ENCODE measurements around the gene ST6GAL1.
"Not testable (repeated sequence)": the region's sequence is repeated elsewhere in the genome, so short reads cannot be mapped to it uniquely, and the experiment has no call there.

Gene ST6GAL1

DNA sequence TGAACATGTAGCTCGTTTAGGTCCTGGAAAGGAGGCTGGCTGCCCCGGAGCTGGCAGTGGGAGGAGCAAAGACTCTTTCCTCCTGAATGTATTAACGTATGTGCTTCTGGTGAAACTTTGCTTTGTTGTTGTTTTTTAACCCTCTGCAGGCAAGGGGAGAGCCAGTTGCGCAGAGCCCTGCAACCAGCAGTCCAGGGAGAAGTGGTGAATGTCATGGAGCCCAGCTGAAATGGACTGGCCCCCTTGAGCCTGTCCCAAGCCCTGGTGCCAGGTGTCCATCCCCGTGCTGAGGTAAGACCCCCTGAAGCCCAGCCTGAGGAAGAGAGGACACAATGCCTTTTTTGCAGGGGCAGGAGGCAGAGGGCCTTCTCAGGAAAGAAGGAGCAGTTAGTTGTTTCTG is 33.3 kb downstream of the ST6GAL1 start:
- Histone ChIP-seq H3K27ac (ENCODE audit: low read length) (no peak overlapping the region), H3K36me3 (ENCODE audit: control insufficient read depth in 1 of 2, insufficient read depth in 2 of 2, low read length in 2 of 2) (no peaks in the 10 kb centered on the region), H3K9me3 (ENCODE audit: control insufficient read depth in 1 of 2, low read length in 2 of 2) (no peaks in the 10 kb centered on the region), H3K4me3 (ENCODE audit: low read depth in 1 of 2, low read length in 2 of 2) (no peak overlapping the region), H3K4me1 (ENCODE audit: control insufficient read depth in 1 of 2, insufficient read depth in 2 of 2, low read length in 2 of 2) (no peaks in the 10 kb centered on the region), H3K27me3 (ENCODE audit: low read depth, low read length) (no peaks in the 10 kb centered on the region)

DNA sequence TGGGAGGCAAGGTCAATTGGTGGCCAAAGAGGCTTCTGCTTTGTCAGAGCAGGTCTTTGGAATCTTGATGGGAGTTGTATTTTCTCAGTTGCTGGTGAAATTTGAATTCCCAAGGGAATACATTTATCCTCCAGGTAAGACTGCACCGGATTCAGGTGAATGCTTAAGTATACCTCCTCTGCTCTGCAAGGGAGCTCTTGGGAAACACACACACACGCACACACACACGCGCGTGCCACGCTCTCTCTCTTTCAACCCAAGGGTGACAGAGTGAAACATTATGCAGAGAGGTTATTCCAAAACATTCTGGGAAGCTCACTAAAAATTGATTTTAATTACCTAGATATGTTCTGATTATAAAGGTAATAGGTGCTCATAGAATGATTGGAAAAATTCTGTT is 33.7 kb downstream of the ST6GAL1 start:
- no peaks in the 10 kb centered on the region for H3K27me3 ChIP-seq (ENCODE audit: low read depth, low read length)
- H3K27ac ChIP-seq (ENCODE audit: low read length) = no peak overlapping the region
- H3K9me3 ChIP-seq (ENCODE audit: control insufficient read depth in 1 of 2, low read length in 2 of 2) = no peaks in the 10 kb centered on the region
- no peaks in the 10 kb centered on the region for H3K36me3 ChIP-seq (ENCODE audit: control insufficient read depth in 1 of 2, insufficient read depth in 2 of 2, low read length in 2 of 2)
- no peaks in the 10 kb centered on the region for H3K4me1 ChIP-seq (ENCODE audit: control insufficient read depth in 1 of 2, insufficient read depth in 2 of 2, low read length in 2 of 2)
- H3K4me3 ChIP-seq (ENCODE audit: low read depth in 1 of 2, low read length in 2 of 2) = no peak overlapping the region

DNA sequence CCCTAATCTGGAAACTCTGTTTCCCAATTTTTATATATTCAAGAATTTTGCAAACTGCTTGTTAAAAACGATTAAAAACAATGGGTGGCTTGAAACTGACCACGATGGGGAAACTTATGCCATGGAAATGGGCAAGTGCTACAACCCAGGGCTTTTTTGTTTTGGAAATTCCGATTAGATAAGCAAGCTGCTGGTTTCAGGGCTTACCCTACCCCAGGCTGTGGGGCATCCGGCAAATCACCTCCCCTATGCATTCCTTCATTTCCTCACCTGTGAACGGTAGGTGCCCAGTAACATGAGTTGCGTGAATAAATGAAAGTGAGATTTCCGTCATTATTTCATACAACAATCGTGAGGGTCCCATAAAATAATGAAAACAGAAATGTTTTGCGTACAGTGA is 34.3 kb downstream of the ST6GAL1 start:
- no peak overlapping the region for H3K4me3 ChIP-seq (ENCODE audit: low read depth in 1 of 2, low read length in 2 of 2)
- no peaks in the 10 kb centered on the region for H3K36me3 ChIP-seq (ENCODE audit: control insufficient read depth in 1 of 2, insufficient read depth in 2 of 2, low read length in 2 of 2)
- no peaks in the 10 kb centered on the region for H3K4me1 ChIP-seq (ENCODE audit: control insufficient read depth in 1 of 2, insufficient read depth in 2 of 2, low read length in 2 of 2)
- H3K9me3 ChIP-seq (ENCODE audit: control insufficient read depth in 1 of 2, low read length in 2 of 2) = no peaks in the 10 kb centered on the region
- H3K27ac ChIP-seq (ENCODE audit: low read length) = no peak overlapping the region
- H3K27me3 ChIP-seq (ENCODE audit: low read depth, low read length) = no peaks in the 10 kb centered on the region

DNA sequence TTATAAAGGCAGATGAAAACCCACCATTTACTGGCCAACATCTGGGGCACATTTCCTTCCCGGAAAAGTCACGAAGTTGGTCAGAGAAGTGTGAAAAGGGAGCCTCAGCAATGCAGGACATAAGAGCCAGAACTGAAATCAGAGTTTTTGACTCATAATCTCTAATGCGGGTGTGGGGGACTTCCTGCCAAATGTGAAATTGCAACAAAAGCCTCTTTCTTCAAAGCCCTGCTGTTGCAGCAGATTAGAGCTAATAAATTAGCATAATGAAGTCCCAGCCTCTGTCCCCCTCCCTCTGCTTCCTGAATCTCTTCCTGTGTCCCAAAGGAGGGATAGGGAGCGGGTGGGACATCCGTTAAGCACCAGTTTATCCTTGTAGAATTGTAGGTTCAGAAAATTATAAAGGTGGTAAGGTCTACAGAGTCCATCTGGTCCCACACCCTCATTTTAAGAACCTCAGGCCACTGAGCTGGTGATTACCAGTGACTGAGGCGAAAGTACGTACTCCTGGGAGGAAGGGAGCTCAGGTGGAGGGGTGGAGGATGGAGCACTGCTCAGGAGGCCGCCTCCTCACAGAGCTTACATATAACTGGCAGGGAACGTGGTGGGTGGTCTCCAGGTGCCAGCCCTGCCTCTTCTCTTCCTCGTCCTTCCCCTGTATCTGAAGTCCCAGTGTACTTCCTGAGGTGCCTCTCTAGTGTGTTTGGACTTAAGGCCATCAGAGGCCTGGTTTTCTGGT is 35.0 kb downstream of the ST6GAL1 start:
- Histone ChIP-seq H3K36me3 (ENCODE audit: control insufficient read depth in 1 of 2, insufficient read depth in 2 of 2, low read length in 2 of 2) (no peaks in the 10 kb centered on the region), H3K4me3 (ENCODE audit: low read depth in 1 of 2, low read length in 2 of 2) (no peak overlapping the region), H3K9me3 (ENCODE audit: control insufficient read depth in 1 of 2, low read length in 2 of 2) (no peaks in the 10 kb centered on the region), H3K27ac (ENCODE audit: low read length) (no peak overlapping the region), H3K27me3 (ENCODE audit: low read depth, low read length) (no peaks in the 10 kb centered on the region), H3K4me1 (ENCODE audit: control insufficient read depth in 1 of 2, insufficient read depth in 2 of 2, low read length in 2 of 2) (no peaks in the 10 kb centered on the region)

DNA sequence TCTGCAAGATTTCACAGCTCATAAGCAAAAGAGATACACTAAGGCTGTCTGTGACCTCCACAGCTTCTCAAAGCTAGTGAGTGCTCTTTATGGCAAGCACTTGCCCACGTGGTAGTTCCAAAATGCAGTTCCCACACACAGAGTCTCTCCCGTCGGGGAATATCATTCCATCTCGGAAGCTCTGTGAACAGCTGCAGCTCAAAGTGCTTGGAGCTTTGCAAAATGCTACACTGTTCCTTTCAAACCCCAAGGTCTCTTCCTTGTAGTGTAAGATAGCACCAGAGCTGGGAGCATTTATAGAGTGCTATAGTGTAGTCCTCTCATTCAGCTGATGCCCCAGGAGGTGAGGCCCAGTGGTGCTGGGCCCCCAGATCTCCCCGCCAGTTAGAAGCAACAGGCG is 36.1 kb downstream of the ST6GAL1 start:
- no peaks in the 10 kb centered on the region for H3K9me3 ChIP-seq (ENCODE audit: control insufficient read depth in 1 of 2, low read length in 2 of 2)
- H3K27me3 ChIP-seq (ENCODE audit: low read depth, low read length) = no peaks in the 10 kb centered on the region
- H3K4me1 ChIP-seq (ENCODE audit: control insufficient read depth in 1 of 2, insufficient read depth in 2 of 2, low read length in 2 of 2) = no peaks in the 10 kb centered on the region
- no peak overlapping the region for H3K4me3 ChIP-seq (ENCODE audit: low read depth in 1 of 2, low read length in 2 of 2)
- no peak overlapping the region for H3K27ac ChIP-seq (ENCODE audit: low read length)
- H3K36me3 ChIP-seq (ENCODE audit: control insufficient read depth in 1 of 2, insufficient read depth in 2 of 2, low read length in 2 of 2) = no peaks in the 10 kb centered on the region

DNA sequence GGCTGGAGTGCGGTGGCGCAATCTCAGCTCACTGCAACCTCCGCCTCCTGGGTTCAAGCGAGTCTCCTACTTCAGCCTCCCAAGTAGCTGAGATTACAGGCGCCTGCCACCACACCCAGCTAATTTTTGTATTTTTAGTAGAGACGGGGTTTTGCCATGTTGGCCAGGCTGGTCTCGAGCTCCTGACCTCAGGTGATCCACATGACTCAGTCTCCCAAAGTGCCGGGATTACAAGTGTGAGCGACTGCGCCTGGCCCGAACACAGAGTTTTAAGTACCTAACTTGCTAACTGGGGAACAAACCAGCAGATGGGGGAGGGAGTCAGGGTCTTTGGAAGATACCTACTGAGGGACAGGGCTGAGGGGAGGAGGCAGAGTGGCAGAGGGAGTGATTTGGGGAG is 36.9 kb downstream of the ST6GAL1 start:
- not testable (repeated sequence) for H3K27me3 ChIP-seq (ENCODE audit: low read depth, low read length); H3K27ac ChIP-seq (ENCODE audit: low read length); H3K4me1 ChIP-seq (ENCODE audit: control insufficient read depth in 1 of 2, insufficient read depth in 2 of 2, low read length in 2 of 2); H3K9me3 ChIP-seq (ENCODE audit: control insufficient read depth in 1 of 2, low read length in 2 of 2); H3K36me3 ChIP-seq (ENCODE audit: control insufficient read depth in 1 of 2, insufficient read depth in 2 of 2, low read length in 2 of 2); H3K4me3 ChIP-seq (ENCODE audit: low read depth in 1 of 2, low read length in 2 of 2)

DNA sequence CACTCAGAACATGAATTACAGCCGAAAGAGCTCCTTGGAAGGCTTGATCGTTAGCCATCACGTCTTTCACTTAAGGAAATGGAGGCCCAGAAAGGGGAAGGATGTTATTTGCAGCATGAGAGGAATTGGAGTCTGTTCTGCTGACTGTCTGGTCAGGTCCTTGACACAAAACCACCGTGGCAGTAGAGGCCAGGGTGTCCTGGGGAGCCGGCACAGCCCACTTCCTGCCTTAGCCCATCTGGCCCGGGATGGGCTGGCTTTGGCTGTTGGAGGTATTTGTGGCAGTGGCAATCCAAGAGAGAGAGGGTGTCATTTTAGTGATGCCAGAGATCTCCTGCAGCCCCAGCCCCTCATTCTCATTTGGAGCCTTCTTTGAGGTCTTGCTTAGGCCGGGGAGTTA is 37.4 kb downstream of the ST6GAL1 start:
- Histone ChIP-seq H3K4me3 (ENCODE audit: low read depth in 1 of 2, low read length in 2 of 2) (no peak overlapping the region), H3K4me1 (ENCODE audit: control insufficient read depth in 1 of 2, insufficient read depth in 2 of 2, low read length in 2 of 2) (no peaks in the 10 kb centered on the region), H3K27me3 (ENCODE audit: low read depth, low read length) (no peaks in the 10 kb centered on the region), H3K27ac (ENCODE audit: low read length) (no peak overlapping the region), H3K9me3 (ENCODE audit: control insufficient read depth in 1 of 2, low read length in 2 of 2) (no peaks in the 10 kb centered on the region), H3K36me3 (ENCODE audit: control insufficient read depth in 1 of 2, insufficient read depth in 2 of 2, low read length in 2 of 2) (no peaks in the 10 kb centered on the region)

DNA sequence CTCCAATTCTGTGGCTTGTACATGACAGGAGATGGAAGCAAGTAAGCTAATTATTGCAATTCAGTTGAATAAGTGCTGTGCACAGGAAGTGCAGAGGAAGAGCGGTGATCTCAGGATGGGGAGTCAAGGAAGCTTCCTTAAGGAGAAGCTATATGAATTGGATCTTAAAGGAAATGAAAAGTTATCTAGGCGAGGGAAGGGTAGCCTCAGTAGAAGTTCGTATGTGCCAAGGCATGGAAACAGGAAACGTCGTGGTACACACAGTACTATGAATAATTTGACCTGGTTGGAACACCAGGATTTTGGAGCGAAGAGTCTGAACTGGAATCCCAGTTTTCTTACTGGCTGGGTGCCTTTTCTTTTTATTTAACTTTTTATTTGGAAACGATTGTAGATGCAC is 39.3 kb downstream of the ST6GAL1 start:
- Histone ChIP-seq H3K4me3 (ENCODE audit: low read depth in 1 of 2, low read length in 2 of 2) (no peak overlapping the region), H3K36me3 (ENCODE audit: control insufficient read depth in 1 of 2, insufficient read depth in 2 of 2, low read length in 2 of 2) (peaks cover 0 to 5% of the 10 kb centered on the region in 2 donors), H3K27me3 (ENCODE audit: low read depth, low read length) (no peaks in the 10 kb centered on the region), H3K9me3 (ENCODE audit: control insufficient read depth in 1 of 2, low read length in 2 of 2) (no peaks in the 10 kb centered on the region), H3K4me1 (ENCODE audit: control insufficient read depth in 1 of 2, insufficient read depth in 2 of 2, low read length in 2 of 2) (no peaks in the 10 kb centered on the region), H3K27ac (ENCODE audit: low read length) (no peak overlapping the region)

DNA sequence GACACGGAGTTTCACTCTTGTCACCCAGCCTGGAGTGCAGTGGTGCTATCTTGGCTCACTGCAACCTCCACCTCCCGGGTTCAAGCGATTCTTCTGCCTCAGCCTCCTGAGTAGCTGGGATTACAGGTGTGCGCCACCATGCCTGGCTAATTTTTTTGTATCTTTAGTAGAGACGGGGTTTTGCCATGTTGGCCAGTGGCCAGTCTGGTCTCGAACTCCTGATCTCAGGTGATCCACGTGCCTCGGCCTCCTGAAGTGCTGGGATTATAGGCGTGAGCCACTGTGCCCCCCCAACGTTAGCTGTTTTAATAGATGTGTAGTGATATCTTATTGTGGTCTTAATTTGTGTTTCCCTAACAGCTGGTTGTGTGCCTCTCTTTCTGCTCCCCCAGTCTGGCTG is 40.8 kb downstream of the ST6GAL1 start:
- H3K27ac ChIP-seq (ENCODE audit: low read length); H3K4me1 ChIP-seq (ENCODE audit: control insufficient read depth in 1 of 2, insufficient read depth in 2 of 2, low read length in 2 of 2): not testable (repeated sequence)

DNA sequence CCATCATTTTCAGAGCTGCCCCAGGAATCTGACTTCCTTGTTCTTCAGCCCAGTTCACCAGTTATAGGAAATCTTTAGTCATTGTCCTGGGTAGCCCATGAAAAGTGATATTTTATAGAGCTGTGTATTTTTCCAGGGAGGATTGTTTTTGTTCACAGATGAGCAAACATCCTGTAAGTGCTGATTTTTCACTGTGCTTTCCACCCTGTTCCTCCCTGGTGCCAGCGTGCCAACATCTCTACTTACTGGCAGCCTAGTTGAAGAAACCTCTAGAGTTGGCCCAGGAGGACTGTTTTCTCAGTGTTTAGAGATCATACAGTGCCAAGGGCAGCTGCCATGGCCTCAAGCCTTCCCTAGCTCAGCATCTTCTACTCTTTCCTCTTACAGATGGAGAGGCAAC is 41.3 kb downstream of the ST6GAL1 start:
- peaks cover 0 to 5% of the 10 kb centered on the region in 2 donors for H3K36me3 ChIP-seq (ENCODE audit: control insufficient read depth in 1 of 2, insufficient read depth in 2 of 2, low read length in 2 of 2)
- H3K27ac ChIP-seq (ENCODE audit: low read length) = no peak overlapping the region
- H3K4me3 ChIP-seq (ENCODE audit: low read depth in 1 of 2, low read length in 2 of 2) = no peak overlapping the region
- H3K27me3 ChIP-seq (ENCODE audit: low read depth, low read length) = no peaks in the 10 kb centered on the region
- peaks cover 0 to under 1% of the 10 kb centered on the region in 2 donors for H3K4me1 ChIP-seq (ENCODE audit: control insufficient read depth in 1 of 2, insufficient read depth in 2 of 2, low read length in 2 of 2)
- no peaks in the 10 kb centered on the region for H3K9me3 ChIP-seq (ENCODE audit: control insufficient read depth in 1 of 2, low read length in 2 of 2)

More for the DNA sequence above, 40.8 kb downstream of the ST6GAL1 start:
- not testable (repeated sequence) for H3K27me3 ChIP-seq (ENCODE audit: low read depth, low read length); H3K9me3 ChIP-seq (ENCODE audit: control insufficient read depth in 1 of 2, low read length in 2 of 2); H3K36me3 ChIP-seq (ENCODE audit: control insufficient read depth in 1 of 2, insufficient read depth in 2 of 2, low read length in 2 of 2); H3K4me3 ChIP-seq (ENCODE audit: low read depth in 1 of 2, low read length in 2 of 2)

DNA sequence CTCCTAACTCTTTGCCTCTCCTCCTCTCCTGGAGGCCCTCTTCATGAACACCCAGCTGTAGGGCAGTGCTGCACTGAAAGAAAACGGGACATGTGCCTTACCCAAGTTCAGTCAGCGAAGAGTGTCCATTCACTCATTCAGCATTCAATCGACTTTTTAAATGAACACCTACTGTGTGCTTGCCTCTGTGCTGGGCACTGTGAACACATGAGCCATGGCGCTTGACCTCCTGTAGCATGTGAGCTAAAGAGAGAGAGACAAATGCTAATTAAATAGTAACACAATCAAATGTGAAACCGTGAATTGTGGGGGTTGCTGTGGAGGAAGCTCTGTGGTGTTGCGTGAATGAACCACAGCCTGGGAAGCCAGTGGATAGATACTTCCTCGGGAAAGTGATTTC is 43.4 kb downstream of the ST6GAL1 start:
- H3K9me3 ChIP-seq (ENCODE audit: control insufficient read depth in 1 of 2, low read length in 2 of 2) = no peaks in the 10 kb centered on the region
- no peak overlapping the region for H3K4me3 ChIP-seq (ENCODE audit: low read depth in 1 of 2, low read length in 2 of 2)
- peaks cover 0 to 10% of the 10 kb centered on the region in 2 donors for H3K4me1 ChIP-seq (ENCODE audit: control insufficient read depth in 1 of 2, insufficient read depth in 2 of 2, low read length in 2 of 2)
- no peaks in the 10 kb centered on the region for H3K27me3 ChIP-seq (ENCODE audit: low read depth, low read length)
- peaks cover 0 to 5% of the 10 kb centered on the region in 2 donors for H3K36me3 ChIP-seq (ENCODE audit: control insufficient read depth in 1 of 2, insufficient read depth in 2 of 2, low read length in 2 of 2)
- H3K27ac ChIP-seq (ENCODE audit: low read length) = no peak overlapping the region

DNA sequence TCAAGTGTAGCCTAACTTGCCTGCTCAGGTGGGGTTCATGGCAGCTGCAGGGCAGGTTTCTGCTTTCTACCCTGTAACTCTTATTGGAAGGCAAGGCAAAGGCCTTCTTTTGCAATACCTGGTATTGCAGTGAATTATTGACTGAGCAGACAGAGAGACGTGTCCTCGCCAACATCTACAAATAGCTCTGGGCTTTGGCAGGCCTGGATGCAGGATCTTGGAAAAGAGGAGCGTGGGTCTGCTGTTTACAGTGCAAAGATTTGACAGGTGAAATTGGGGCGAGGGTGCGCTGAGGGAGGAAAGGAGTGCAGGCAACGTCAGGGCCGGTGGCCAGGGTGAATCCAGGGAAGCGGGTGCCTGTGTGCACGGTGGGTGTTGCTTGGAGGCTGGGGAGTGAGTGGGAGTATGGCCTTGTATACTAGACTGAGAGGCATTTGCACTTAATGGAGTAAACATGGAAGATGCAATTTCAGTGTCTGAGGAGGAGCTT is 44.5 kb downstream of the ST6GAL1 start:
- Histone ChIP-seq H3K4me3 (ENCODE audit: low read depth in 1 of 2, low read length in 2 of 2) (no peak overlapping the region), H3K4me1 (ENCODE audit: control insufficient read depth in 1 of 2, insufficient read depth in 2 of 2, low read length in 2 of 2) (peaks cover 0 to 10% of the 10 kb centered on the region in 2 donors), H3K27ac (ENCODE audit: low read length) (no peak overlapping the region), H3K27me3 (ENCODE audit: low read depth, low read length) (no peaks in the 10 kb centered on the region), H3K9me3 (ENCODE audit: control insufficient read depth in 1 of 2, low read length in 2 of 2) (no peaks in the 10 kb centered on the region), H3K36me3 (ENCODE audit: control insufficient read depth in 1 of 2, insufficient read depth in 2 of 2, low read length in 2 of 2) (peaks cover 0 to 5% of the 10 kb centered on the region in 2 donors)

All from muscle layer of duodenum (tissue), 2 donors.